ENCODE measurements around the gene ZNF423.

DNA sequence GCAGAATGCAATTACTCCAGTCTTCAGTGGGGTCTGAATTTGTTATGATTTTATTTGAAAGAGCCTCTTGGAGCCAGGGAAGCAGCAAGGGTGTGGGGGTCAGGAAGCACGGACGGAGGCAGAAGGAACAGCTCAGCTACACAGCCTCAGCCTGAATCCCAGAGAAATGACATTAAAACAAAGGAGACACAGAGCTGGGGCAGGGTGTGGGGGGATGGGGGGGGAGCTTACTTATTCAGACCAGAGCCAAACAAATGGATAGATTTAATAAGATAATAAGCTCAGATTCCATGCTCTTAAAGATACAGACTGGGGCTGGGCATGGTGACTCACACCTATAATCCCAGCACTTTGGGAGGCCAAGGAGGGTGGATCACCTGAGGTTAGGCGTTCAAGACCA lies 195.3 kb downstream of the ZNF423 start:
- TF ChIP-seq FOXM1 (IDR thresholded peaks at IDR 0.05; ENCODE audit: borderline replicate concordance), result no peak
- no peak for TF ChIP-seq SUZ12 (IDR thresholded peaks at IDR 0.05)
